Activated effector memory CD4-positive, alpha-beta T cell treated with anti-CD3 and anti-CD28 coated beads, Interleukin-2, amount 50 U/mL, for 16 hours (primary cell): ENCODE data around the gene ARPP21.
"Not testable (repeated sequence)": the region's sequence is repeated elsewhere in the genome, so short reads cannot be mapped to it uniquely, and the experiment has no call there.

Experiments
- DNase-seq: peaks from one replicate; pipeline ENCODE4 v3.0.0-alpha.2; 2020

ARPP21 gene

DNA sequence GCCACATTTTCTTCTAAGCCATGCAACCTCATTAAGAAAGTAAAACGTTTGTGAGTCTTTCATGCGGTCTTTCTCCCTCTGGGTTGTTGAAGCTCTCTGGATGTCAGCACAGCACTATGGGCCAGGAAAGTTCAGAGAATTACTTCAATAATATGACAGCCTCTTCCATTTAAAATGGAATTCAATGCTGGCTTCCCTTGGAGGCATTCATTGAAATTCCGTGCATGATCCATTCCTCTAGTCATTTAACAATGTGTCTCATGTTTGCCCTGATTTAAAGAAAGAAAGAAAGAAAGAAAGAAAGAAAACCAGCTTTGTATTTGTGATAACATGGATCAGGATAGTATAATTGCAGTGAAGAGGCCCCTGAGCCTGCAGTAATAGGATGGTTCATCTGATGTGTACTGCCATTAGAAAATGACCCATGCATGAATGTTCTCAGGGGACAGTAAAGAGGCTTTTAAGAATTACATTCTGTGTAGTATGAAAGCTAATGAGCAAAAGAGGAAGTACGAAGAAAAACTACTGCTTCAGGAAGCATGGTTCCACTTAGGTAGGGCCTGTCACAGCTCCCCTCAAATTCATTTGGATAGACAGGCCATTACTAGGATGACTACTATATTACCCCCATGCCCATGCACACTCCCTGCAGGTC is 146.0 kb downstream of the ARPP21 start:
- DNase-seq: no peak

DNA sequence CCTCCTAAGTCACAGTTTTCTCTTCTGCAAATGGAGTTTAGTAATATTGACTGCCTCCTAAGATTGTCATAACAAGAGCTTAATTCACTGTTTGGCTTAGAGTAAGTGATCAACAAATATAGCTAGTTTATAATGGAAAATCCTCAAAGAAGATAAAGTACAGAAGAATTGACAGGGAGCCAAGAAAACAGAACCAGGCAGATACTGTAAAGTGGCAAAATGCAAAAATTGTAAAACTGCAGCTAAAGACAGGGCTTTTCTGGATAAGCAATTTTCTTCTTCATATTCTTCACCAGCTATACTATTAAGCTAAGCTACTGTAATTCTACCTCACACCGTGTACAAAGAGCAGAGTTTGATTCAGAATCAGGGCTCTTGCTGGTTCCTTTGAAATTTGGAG is 148.6 kb downstream of the ARPP21 start:
- DNase-seq: no peak

GRCh38 chr3:35789042-35789831 is 149.9 kb downstream of the ARPP21 start:
- DNase-seq: no peak

GRCh38 chr3:35790764-35791163 is 151.4 kb downstream of the ARPP21 start:
- no peak for DNase-seq

DNA sequence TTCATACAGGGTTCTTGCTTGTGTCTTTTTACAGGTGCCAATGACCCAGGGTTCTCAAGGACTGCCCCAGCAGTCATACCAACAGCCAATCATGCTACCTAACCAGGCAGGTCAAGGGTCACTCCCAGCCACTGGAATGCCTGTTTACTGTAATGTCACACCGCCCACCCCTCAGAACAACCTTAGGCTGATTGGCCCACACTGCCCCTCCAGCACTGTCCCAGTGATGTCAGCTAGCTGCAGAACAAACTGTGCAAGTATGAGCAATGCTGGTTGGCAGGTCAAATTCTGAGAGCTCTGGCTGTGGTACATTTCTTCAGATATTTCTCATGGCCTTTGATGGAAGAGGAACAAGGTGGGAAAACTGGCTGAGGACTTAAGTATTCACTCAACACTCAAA is 154.3 kb downstream of the ARPP21 start:
- no peak for DNase-seq

DNA sequence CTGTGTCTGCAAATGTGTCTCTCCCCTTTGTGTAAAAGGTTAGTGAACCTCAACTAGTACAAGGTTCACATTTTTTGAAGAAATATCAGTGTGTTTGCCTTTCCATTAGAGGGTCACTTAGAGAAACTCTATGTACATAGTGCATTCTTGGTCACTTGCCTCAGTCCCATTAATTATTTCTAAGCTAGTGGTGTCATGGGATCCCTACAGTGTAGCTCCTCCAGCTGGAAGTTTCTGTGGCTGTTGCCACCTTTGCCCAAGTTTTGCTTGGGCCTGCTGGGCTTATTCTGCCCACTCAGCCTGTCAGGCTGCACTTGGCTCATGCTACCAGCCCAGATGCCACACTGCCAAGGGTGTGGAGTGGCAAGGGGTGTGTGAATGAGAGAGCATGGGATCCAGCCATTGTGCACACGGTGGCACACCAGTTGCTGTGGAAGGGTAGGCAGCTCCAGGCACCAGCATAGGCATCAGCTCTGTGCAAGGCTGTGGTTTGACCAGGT is 161.7 kb downstream of the ARPP21 start:
- DNase-seq: no peak

- no peak for DNase-seq
Observed at GRCh38 chr3:35814531-35814930, 175.2 kb downstream of the ARPP21 start.

- not testable (repeated sequence) for DNase-seq
Observed at GRCh38 chr3:35815796-35816195, 176.5 kb downstream of the ARPP21 start.

- no peak for DNase-seq
Observed at GRCh38 chr3:35817216-35817615, 177.9 kb downstream of the ARPP21 start.

DNA sequence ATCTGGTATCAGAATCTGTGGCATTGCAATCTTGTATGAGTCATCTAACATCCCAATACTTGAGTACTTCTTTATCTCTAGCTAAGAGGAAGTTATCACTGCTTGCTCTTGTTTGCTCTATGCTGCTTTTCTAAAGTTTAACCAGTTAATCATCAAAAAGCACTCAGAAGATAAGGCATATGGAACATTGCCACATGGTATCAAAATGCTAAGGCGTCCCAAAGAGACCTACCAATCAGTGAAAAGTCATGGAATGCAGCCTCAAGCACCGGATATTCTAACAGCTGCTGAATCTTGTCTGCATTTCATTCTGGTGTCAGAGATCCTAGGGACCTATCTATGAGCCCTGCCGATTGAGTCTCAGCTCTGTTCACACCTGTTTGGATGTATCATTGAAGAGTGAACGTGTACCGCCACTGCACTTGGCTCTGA is 192.8 kb downstream of the ARPP21 start:
- DNase-seq: no peak
